ENCODE data around the gene NKX3-2. TPM values are rescaled to one million over a fixed set of nuclear protein-coding genes. Genes with fewer than 3 reads are reported as not detected.

The NKX3-2 gene
- total RNA-seq, 2 donors from 2014 or later: 0.11 to 1.5 TPM

DNA sequence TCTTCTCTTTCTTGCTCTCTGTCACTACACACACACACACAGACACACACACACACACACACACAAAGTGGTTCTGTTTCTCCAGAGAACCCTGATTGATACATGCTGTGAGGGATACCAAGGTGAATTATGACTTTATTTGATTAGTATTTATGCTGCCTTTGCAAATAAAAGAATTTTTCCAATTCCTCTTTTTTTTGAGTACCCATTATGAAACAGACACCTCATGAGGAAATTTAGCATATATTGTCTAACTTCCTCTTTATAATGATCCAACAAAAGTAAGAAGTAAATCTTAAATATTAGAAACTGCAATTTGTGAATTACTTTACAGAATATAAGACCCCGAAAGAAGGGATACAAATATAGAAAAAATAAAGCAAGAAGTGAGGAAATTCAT lies 45.8 kb downstream of the NKX3-2 start:
- no peaks in the 10 kb centered on the region for H3K27me3 ChIP-seq (ENCODE audit: control insufficient read depth, insufficient read depth, low read length, poor library complexity, severe bottlenecking)
- H3K4me3 ChIP-seq (ENCODE audit: low read length): no peak overlapping the region
- no peak for DNase-seq
- H3K36me3 Mint-ChIP-seq (ENCODE audit: low read depth): no peaks in the 10 kb centered on the region
- WGBS, 2 experiments (ENCODE audit: insufficient coverage in 1 of 2, insufficient read length in 1 of 2): 94% methylated on average over 1 of the region's 1 CpG; no CpG with 5 or more reads in 1 of the 2 experiments
- no peaks in the 10 kb centered on the region for H3K9me3 ChIP-seq (ENCODE audit: control insufficient read depth, low read length)
- H3K27ac Mint-ChIP-seq: no peak overlapping the region
- H3K9ac ChIP-seq (ENCODE audit: extremely low read depth, low read length, poor library complexity, severe bottlenecking): no peak overlapping the region
- H3K4me3 Mint-ChIP-seq: no peak overlapping the region
- H3K36me3 ChIP-seq (ENCODE audit: control insufficient read depth, insufficient read depth, low read length): no peaks in the 10 kb centered on the region
- no peaks in the 10 kb centered on the region for H3K4me1 Mint-ChIP-seq
- no peaks in the 10 kb centered on the region for H3K9me3 Mint-ChIP-seq
- H3K27me3 Mint-ChIP-seq (ENCODE audit: insufficient read depth): no peaks in the 10 kb centered on the region
- H3K27ac ChIP-seq (ENCODE audit: low read depth, low read length): no peak overlapping the region
- no peaks in the 10 kb centered on the region for H3K4me1 ChIP-seq (ENCODE audit: control insufficient read depth, insufficient read depth, low read length)
- TF ChIP-seq, protein P1, sequence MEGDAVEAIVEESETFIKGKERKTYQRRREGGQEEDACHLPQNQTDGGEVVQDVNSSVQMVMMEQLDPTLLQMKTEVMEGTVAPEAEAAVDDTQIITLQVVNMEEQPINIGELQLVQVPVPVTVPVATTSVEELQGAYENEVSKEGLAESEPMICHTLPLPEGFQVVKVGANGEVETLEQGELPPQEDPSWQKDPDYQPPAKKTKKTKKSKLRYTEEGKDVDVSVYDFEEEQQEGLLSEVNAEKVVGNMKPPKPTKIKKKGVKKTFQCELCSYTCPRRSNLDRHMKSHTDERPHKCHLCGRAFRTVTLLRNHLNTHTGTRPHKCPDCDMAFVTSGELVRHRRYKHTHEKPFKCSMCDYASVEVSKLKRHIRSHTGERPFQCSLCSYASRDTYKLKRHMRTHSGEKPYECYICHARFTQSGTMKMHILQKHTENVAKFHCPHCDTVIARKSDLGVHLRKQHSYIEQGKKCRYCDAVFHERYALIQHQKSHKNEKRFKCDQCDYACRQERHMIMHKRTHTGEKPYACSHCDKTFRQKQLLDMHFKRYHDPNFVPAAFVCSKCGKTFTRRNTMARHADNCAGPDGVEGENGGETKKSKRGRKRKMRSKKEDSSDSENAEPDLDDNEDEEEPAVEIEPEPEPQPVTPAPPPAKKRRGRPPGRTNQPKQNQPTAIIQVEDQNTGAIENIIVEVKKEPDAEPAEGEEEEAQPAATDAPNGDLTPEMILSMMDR (conservative IDR thresholded peaks at IDR 0.05): no peak

- Mint-ChIP-seq H3K27me3 (ENCODE audit: insufficient read depth) (no peaks in the 10 kb centered on the region), H3K4me1 (no peaks in the 10 kb centered on the region), H3K36me3 (ENCODE audit: low read depth) (no peaks in the 10 kb centered on the region), H3K4me3 (no peak overlapping the region), H3K9me3 (peaks cover 2% of the 10 kb centered on the region), H3K27ac (no peak overlapping the region)
- DNase-seq: no peak
- H3K4me3 ChIP-seq (ENCODE audit: low read length): no peak overlapping the region
- TF ChIP-seq, protein P1 (conservative IDR thresholded peaks at IDR 0.05): no peak
- H3K36me3 ChIP-seq (ENCODE audit: control insufficient read depth, insufficient read depth, low read length): no peaks in the 10 kb centered on the region
- WGBS, 2 experiments (ENCODE audit: insufficient coverage in 1 of 2, insufficient read length in 1 of 2): 77% methylated on average over 2 of the region's 2 CpGs; no CpG with 5 or more reads in 1 of the 2 experiments
- H3K27ac ChIP-seq (ENCODE audit: low read depth, low read length): no peak overlapping the region
- no peak overlapping the region for H3K9ac ChIP-seq (ENCODE audit: extremely low read depth, low read length, poor library complexity, severe bottlenecking)
- no peaks in the 10 kb centered on the region for H3K9me3 ChIP-seq (ENCODE audit: control insufficient read depth, low read length)
- no peaks in the 10 kb centered on the region for H3K27me3 ChIP-seq (ENCODE audit: control insufficient read depth, insufficient read depth, low read length, poor library complexity, severe bottlenecking)
- no peaks in the 10 kb centered on the region for H3K4me1 ChIP-seq (ENCODE audit: control insufficient read depth, insufficient read depth, low read length)
Observed at GRCh38 chr4:13496605-13497004, 47.7 kb downstream of the NKX3-2 start.

DNA sequence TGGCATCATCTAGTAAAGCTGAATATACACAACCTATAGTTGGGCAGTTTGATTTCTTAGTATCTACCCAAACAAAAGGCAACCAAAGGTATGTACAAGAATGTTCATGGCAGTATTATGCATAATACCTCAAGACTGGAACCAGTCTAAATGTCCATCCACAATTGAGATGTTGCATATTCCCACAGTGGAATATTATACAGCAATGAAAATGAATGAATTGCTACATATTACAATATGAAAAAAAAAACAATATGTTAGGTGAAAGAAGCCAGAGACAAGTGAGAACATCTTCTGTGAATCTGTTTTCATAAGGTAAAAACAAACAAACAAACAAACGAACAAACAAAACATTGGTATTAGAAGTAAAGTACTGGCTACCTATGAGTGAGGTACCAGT lies 48.6 kb downstream of the NKX3-2 start:
- 100% methylated on average over 1 of the region's 1 CpG; no CpG with 5 or more reads in 1 of the 2 experiments for WGBS, 2 experiments (ENCODE audit: insufficient coverage in 1 of 2, insufficient read length in 1 of 2)

More for the DNA sequence above, 48.6 kb downstream of the NKX3-2 start:
- H3K36me3 ChIP-seq (ENCODE audit: control insufficient read depth, insufficient read depth, low read length): no peaks in the 10 kb centered on the region
- H3K9me3 Mint-ChIP-seq: peaks cover 2% of the 10 kb centered on the region
- H3K4me3 ChIP-seq (ENCODE audit: low read length): no peak overlapping the region
- no peaks in the 10 kb centered on the region for H3K9me3 ChIP-seq (ENCODE audit: control insufficient read depth, low read length)
- H3K9ac ChIP-seq (ENCODE audit: extremely low read depth, low read length, poor library complexity, severe bottlenecking): no peak overlapping the region
- no peak overlapping the region for H3K27ac ChIP-seq (ENCODE audit: low read depth, low read length)
- no peaks in the 10 kb centered on the region for H3K27me3 Mint-ChIP-seq (ENCODE audit: insufficient read depth)
- H3K36me3 Mint-ChIP-seq (ENCODE audit: low read depth): no peaks in the 10 kb centered on the region
- H3K4me1 Mint-ChIP-seq: no peaks in the 10 kb centered on the region
- no peak overlapping the region for H3K27ac Mint-ChIP-seq
- H3K4me3 Mint-ChIP-seq: no peak overlapping the region
- DNase-seq: no peak
- H3K27me3 ChIP-seq (ENCODE audit: control insufficient read depth, insufficient read depth, low read length, poor library complexity, severe bottlenecking): no peaks in the 10 kb centered on the region
- no peaks in the 10 kb centered on the region for H3K4me1 ChIP-seq (ENCODE audit: control insufficient read depth, insufficient read depth, low read length)
- TF ChIP-seq, protein P1 (conservative IDR thresholded peaks at IDR 0.05): no peak
